HG03469 (cell line): ENCODE measurements around the gene TTC33.
"Not testable (repeated sequence)": the region's sequence is repeated elsewhere in the genome, so short reads cannot be mapped to it uniquely, and the experiment has no call there.

Experiments
- ATAC-seq: cut with Tn5 transposase; IDR thresholded peaks from one replicate; pipeline ENCODE4 v1.9.1; 2021; ENCODE audit warnings: mild to moderate bottlenecking, moderate library complexity, moderate number of reproducible peaks; ENCODE audit not compliant: unreplicated experiment

The TTC33 gene

GRCh38 chr5:40722497-40722911 is 33.3 kb downstream of the TTC33 start:
- not testable (repeated sequence) for ATAC-seq

GRCh38 chr5:40720069-40720468 is 35.7 kb downstream of the TTC33 start:
- ATAC-seq, result no peak

GRCh38 chr5:40717281-40717680 is 38.5 kb downstream of the TTC33 start:
- no peak for ATAC-seq

- no peak for ATAC-seq
Observed at GRCh38 chr5:40716590-40716989, 39.2 kb downstream of the TTC33 start.

- no peak for ATAC-seq
Observed at GRCh38 chr5:40716000-40716399, 39.8 kb downstream of the TTC33 start.

GRCh38 chr5:40714001-40714400 is 41.8 kb downstream of the TTC33 start:
- no peak for ATAC-seq

- not testable (repeated sequence) for ATAC-seq
Observed at GRCh38 chr5:40710575-40710974, 45.2 kb downstream of the TTC33 start.

- not testable (repeated sequence) for ATAC-seq
Observed at GRCh38 chr5:40705484-40705883, 50.3 kb downstream of the TTC33 start.

- ATAC-seq, result not testable (repeated sequence)
Observed at GRCh38 chr5:40702027-40702426, 53.7 kb downstream of the TTC33 start.

GRCh38 chr5:40700116-40700782 is 55.5 kb downstream of the TTC33 start:
- no peak for ATAC-seq

GRCh38 chr5:40694433-40694832 is 61.3 kb downstream of the TTC33 start:
- ATAC-seq, result no peak

- ATAC-seq, result no peak
Observed at GRCh38 chr5:40691894-40692293, 63.9 kb downstream of the TTC33 start.

- ATAC-seq, result no peak
Observed at GRCh38 chr5:40690267-40690666, 65.5 kb downstream of the TTC33 start.

GRCh38 chr5:40689438-40689837 is 66.3 kb downstream of the TTC33 start:
- ATAC-seq, result peak; percentile 46

- ATAC-seq, result no peak
Observed at GRCh38 chr5:40688996-40689395, 66.8 kb downstream of the TTC33 start.

- peak; percentile 75 for ATAC-seq
Observed at GRCh38 chr5:40688127-40688761, 67.5 kb downstream of the TTC33 start.

- ATAC-seq, result no peak
Observed at GRCh38 chr5:40687321-40687720, 68.4 kb downstream of the TTC33 start.

GRCh38 chr5:40685976-40686486 is 69.7 kb downstream of the TTC33 start:
- no peak for ATAC-seq

GRCh38 chr5:40685193-40685592 is 70.6 kb downstream of the TTC33 start:
- ATAC-seq, result no peak

GRCh38 chr5:40683305-40683704 is 72.5 kb downstream of the TTC33 start:
- no peak for ATAC-seq

GRCh38 chr5:40682154-40683017 is 73.4 kb downstream of the TTC33 start:
- ATAC-seq, result no peak
